Measurements from ENCODE around the gene MATK. TPM values are rescaled to one million over a fixed set of nuclear protein-coding genes. Genes with fewer than 3 reads are reported as not detected.

Gene MATK
- total and polyA plus RNA-seq, 7 donors: 1.8 to 7.7 (median 6.6) TPM; not detected in 4

- 62 to 78% methylated on average over 2 of the region's 2 CpGs for WGBS, 2 donors
- TF ChIP-seq EP300 (IDR thresholded peaks at IDR 0.05) (no peak), POLR2AphosphoS5 (IDR thresholded peaks at IDR 0.05) (no peak), CTCF (IDR thresholded peaks at IDR 0.05) (no peak), POLR2A (IDR thresholded peaks at IDR 0.05) (no peak)
- intact Hi-C loops (cut with DNase I): no loop called here
- DNase-seq: no peak
- Histone ChIP-seq H3K36me3 (no peaks in the 10 kb centered on the region), H3K4me1 (no peaks in the 10 kb centered on the region), H3K27me3 (peaks cover 0 to 10% (median 0%) of the 10 kb centered on the region in 3 donors), H3K4me3 (no peak overlapping the region), H3K27ac (no peak overlapping the region), H3K9me3 (no peaks in the 10 kb centered on the region)
Measured at GRCh38 chr19:3775374-3775711, 10.8 kb downstream of the MATK start.

- DNase-seq: no peak
- Histone ChIP-seq H3K27me3 (peaks cover 0 to 10% (median 0%) of the 10 kb centered on the region in 3 donors), H3K4me3 (no peak overlapping the region), H3K9me3 (no peaks in the 10 kb centered on the region), H3K4me1 (no peaks in the 10 kb centered on the region), H3K36me3 (no peaks in the 10 kb centered on the region), H3K27ac (no peak overlapping the region)
- no peak for TF ChIP-seq POLR2A (IDR thresholded peaks at IDR 0.05)
- no peak for TF ChIP-seq CTCF (IDR thresholded peaks at IDR 0.05)
- no peak for TF ChIP-seq POLR2AphosphoS5 (IDR thresholded peaks at IDR 0.05)
- TF ChIP-seq EP300 (IDR thresholded peaks at IDR 0.05): no peak
- intact Hi-C loops (cut with DNase I): no loop called here
- WGBS, 2 donors: 66 to 68% methylated on average over 25 of the region's 25 CpGs
Measured at GRCh38 chr19:3774621-3775373, 11.4 kb downstream of the MATK start.

- Histone ChIP-seq H3K36me3 (peaks cover 0 to 3% (median 0%) of the 10 kb centered on the region in 4 donors), H3K4me3 (no peak overlapping the region), H3K4me1 (no peaks in the 10 kb centered on the region), H3K27me3 (peaks cover 0 to 10% (median 0%) of the 10 kb centered on the region in 3 donors), H3K9me3 (no peaks in the 10 kb centered on the region), H3K27ac (no peak overlapping the region)
- WGBS, 2 donors: 76 to 88% methylated on average over 12 of the region's 12 CpGs
- intact Hi-C loops (cut with DNase I): no loop called here
- no peak for DNase-seq
- TF ChIP-seq POLR2A (IDR thresholded peaks at IDR 0.05) (no peak), EP300 (IDR thresholded peaks at IDR 0.05) (no peak), POLR2AphosphoS5 (IDR thresholded peaks at IDR 0.05) (no peak), CTCF (IDR thresholded peaks at IDR 0.05) (no peak)
Measured at GRCh38 chr19:3773814-3774515, 12.2 kb downstream of the MATK start.

- no peak for DNase-seq
- Histone ChIP-seq H3K4me1 (no peaks in the 10 kb centered on the region), H3K4me3 (no peak within 1 kb of the TSS), H3K27ac (no peak within 1 kb of the TSS), H3K27me3 (peaks cover 0 to 10% (median 0%) of the 10 kb centered on the region in 3 donors), H3K9me3 (no peaks in the 10 kb centered on the region), H3K36me3 (peaks cover 13 to 23% (median 13%) of the 10 kb centered on the region in 4 donors)
- intact Hi-C loops (cut with DNase I): no loop called here
- TF ChIP-seq POLR2A (IDR thresholded peaks at IDR 0.05) (no peak), CTCF (IDR thresholded peaks at IDR 0.05) (no peak), EP300 (IDR thresholded peaks at IDR 0.05) (no peak), POLR2AphosphoS5 (IDR thresholded peaks at IDR 0.05) (no peak)
- 57 to 62% methylated on average over 23 of the region's 23 CpGs for WGBS, 2 donors
Measured at GRCh38 chr19:3771906-3772455, 14.2 kb downstream of the MATK start, which contains the start of gene RAX2. Gene RAX2, minus strand, starts transcription at chr19:3772228. Its CDS starts 486 bp downstream, at chr19:3771742.

All from sigmoid colon (tissue), 7 donors.